Omental fat pad (tissue), 4 donors: ENCODE data around the gene RASGRP4. TPM values are rescaled to one million over a fixed set of nuclear protein-coding genes. Genes with fewer than 3 reads are reported as not detected.

Experiments
- ATAC-seq: fragments of 150-250 bp; one replicate; pipeline ENCODE4 v1.9.1; 2016; ENCODE audit warnings: mild to moderate bottlenecking, moderate library complexity; ENCODE audit not compliant: low FRiP score
- DNase-seq: peaks from one replicate; pipeline ENCODE4 v3.0.0-alpha.2; 2019; ENCODE audit warnings: low spot score
- total RNA-seq, 4 donors: library from RNA; depleted of rRNA; stranded (reverse); fragments of >200 nt; gene quantifications; one replicate each; pipeline ENCODE4 v1.1.0, GENCODE V29; 2016
- TF ChIP-seq, protein P1 (sequence below), 3 donors: fragments of 450-650 bp; IDR thresholded peaks; one replicate each; pipeline ENCODE4 v1.5.1; 2016 to 2017; ENCODE audit warnings: antibody characterized with exemption in 3 of 3, mild to moderate bottlenecking in 3 of 3, moderate library complexity in 2 of 3

Gene RASGRP4
- total RNA-seq, 4 donors from 2014 or later: 5.8 to 27.6 (median 8.9) TPM

DNA sequence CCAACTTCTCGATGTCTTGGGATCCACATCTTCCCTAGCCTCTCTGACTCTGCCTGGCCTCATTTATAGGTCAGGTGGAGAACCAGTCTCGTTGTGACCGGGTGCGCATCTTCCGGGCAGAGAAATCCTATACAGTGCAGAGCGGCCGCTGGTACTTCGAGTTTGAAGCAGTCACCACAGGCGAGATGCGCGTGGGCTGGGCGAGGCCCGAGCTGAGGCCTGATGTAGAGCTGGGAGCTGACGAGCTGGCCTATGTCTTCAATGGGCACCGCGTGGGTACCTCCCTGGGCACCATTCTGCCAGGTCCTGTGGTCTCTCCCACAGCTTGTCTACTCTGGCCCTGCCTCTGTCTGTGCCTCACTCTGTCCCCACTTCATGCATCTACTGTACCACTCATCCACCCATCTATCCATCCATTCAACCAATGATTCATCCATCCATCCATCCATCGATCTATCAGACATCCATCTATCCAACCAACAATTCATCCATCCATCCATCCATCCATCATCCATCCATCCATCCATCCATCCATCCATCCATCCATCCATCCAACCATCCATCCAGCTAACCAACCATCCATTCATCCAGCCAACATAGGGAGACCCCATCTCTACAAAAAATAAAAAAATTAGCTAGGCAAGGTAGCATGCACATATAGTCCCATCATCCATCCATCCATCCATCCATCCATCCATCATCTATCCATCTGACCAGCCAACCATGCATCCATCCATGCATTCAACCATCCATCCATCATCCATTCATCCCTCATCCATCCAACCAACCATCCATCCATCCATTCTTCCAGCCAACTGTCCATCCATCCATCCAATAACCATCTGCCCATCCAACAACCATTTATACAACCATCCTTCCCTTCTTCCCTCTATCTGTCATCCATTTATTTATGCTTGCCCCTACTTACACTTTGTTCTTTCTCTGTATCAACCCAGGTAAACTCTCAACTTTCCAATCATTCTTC lies 41.8 kb upstream of the RASGRP4 start:
- ATAC-seq: no peak
- TF ChIP-seq, protein P1, sequence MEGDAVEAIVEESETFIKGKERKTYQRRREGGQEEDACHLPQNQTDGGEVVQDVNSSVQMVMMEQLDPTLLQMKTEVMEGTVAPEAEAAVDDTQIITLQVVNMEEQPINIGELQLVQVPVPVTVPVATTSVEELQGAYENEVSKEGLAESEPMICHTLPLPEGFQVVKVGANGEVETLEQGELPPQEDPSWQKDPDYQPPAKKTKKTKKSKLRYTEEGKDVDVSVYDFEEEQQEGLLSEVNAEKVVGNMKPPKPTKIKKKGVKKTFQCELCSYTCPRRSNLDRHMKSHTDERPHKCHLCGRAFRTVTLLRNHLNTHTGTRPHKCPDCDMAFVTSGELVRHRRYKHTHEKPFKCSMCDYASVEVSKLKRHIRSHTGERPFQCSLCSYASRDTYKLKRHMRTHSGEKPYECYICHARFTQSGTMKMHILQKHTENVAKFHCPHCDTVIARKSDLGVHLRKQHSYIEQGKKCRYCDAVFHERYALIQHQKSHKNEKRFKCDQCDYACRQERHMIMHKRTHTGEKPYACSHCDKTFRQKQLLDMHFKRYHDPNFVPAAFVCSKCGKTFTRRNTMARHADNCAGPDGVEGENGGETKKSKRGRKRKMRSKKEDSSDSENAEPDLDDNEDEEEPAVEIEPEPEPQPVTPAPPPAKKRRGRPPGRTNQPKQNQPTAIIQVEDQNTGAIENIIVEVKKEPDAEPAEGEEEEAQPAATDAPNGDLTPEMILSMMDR (IDR thresholded peaks at IDR 0.05): no peak
- DNase-seq: no peak

DNA sequence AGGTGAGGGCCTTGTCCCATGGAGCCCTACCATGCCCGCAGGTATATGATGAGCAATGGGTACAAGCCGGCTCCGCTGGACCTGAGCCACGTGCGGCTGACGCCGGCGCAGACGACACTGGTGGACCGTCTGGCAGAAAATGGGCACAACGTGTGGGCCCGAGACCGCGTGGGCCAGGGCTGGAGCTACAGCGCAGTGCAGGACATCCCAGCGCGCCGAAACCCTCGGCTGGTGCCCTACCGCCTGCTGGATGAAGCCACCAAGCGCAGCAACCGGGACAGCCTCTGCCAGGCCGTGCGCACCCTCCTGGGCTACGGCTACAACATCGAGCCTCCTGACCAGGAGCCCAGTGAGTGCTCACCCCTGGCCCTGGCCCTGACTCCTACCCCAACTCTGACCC lies 40.0 kb upstream of the RASGRP4 start:
- DNase-seq (no peak), ATAC-seq (peak; percentile 44)
- TF ChIP-seq, protein P1 (IDR thresholded peaks at IDR 0.05): no peak

DNA sequence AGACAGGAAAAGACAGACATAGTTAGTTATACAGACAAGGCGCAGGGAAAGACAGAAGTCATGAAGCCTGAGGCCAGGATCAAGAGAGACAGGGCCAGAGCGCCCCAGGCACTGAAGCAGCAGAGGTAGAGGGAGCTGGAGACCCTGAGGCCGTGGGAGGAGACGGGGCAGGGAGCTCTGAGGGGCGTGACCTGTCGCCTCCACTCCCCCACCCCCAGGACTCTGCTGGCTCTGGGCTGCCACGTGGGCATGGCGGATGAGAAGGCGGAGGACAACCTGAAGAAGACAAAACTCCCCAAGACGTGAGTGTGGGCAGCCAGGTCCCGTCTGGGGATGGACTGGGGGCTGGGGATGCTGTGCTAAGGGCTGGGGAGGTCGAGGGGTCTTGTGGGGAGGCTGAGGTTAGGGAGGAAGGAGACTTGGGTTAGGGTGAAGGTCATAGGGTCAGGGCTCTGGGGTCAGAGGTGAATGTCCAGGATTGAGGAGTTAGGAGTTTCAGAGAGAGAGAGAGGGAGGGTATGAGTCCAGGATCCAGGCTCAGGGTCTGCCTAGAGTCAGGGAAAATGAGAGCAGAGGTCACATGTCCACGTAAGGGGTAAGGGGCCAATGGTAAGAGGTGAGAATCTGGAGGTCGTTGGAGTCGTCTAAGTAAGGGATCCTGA lies 38.5 kb upstream of the RASGRP4 start:
- DNase-seq (no peak), ATAC-seq (no peak)
- TF ChIP-seq, protein P1 (IDR thresholded peaks at IDR 0.05): no peak

DNA sequence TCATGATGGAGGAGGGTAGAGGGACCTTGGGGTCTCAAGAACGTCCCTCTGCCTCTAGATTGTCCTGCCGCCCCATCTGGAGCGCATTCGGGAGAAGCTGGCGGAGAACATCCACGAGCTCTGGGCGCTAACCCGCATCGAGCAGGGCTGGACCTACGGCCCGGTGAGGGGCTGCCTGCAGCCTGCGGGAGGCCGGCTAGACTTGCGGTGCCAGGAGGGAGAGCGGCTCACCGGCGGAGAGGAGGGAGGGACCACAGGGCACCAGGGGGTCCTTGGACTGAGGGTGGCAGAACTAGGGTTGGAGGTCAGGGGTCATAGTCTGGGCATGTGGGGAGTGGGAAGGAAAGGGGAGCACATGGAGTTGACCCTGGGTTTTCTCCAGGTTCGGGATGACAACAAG lies 37.3 kb upstream of the RASGRP4 start:
- ATAC-seq: no peak
- no peak for DNase-seq
- TF ChIP-seq, protein P1 (IDR thresholded peaks at IDR 0.05): no peak

DNA sequence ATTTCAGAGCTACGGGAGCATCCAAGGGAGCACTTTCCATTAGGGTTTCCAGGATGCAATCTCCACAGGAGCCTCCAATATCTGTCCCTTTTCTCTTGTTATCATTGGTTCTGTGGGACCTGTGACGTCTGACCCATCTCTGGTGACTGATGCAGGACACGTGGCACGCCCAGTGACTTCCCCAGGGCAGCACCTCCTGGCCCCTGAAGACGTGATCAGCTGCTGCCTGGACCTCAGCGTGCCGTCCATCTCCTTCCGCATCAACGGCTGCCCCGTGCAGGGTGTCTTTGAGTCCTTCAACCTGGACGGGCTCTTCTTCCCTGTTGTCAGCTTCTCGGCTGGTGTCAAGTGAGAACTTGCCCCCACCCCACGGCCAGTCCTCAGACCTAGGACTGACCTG lies 33.0 kb upstream of the RASGRP4 start:
- DNase-seq (no peak), ATAC-seq (no peak)
- TF ChIP-seq, protein P1 (IDR thresholded peaks at IDR 0.05): no peak

DNA sequence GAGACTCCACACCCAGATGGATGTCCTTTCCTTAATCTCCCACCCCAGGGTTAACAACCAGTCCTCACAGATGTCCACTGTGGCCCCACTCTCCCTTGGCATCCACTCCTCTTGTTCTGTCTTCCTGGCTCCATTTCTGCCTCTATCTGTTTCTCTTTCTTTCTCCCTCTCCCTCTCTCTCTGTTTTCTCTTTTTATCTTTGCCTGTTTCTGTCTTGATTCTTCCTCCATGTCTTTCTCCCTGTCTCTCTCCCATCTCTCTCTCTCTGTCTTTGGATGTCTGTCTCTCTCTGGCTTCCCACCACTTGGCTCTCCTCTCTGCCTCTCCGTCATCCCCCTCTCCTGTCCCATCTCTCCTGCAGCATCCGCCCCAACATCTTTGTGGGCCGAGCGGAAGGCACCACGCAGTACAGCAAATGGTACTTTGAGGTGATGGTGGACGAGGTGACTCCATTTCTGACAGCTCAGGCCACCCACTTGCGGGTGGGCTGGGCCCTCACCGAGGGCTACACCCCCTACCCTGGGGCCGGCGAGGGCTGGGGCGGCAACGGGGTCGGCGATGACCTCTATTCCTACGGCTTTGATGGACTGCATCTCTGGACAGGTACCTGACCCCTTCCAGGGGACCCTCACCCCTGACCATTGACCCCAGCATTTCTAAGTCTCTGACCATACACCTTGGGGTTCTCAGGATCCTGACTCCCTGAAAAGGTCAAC lies 31.8 kb upstream of the RASGRP4 start:
- ATAC-seq (no peak), DNase-seq (no peak)
- TF ChIP-seq, protein P1 (IDR thresholded peaks at IDR 0.05): no peak
